Measurements from ENCODE around the gene MX1. TPM values are rescaled to one million over a fixed set of nuclear protein-coding genes. Genes with fewer than 3 reads are reported as not detected.
"Not testable (repeated sequence)": the region's sequence is repeated elsewhere in the genome, so short reads cannot be mapped to it uniquely, and the experiment has no call there.

The MX1 gene
- total RNA-seq, 1 donor from 2014 or later, result 14.9 TPM

GRCh38 chr21:41403966-41404365 lies 22.1 kb upstream of the MX1 start:
- DNase-seq (no peak), ATAC-seq (no peak)
- intact Hi-C loops (cut with micrococcal nuclease), result no loop called here

- intact Hi-C loops (cut with micrococcal nuclease), result no loop called here
These were observed 20.7 kb upstream of the MX1 start for GRCh38 chr21:41405321-41405720.

GRCh38 chr21:41406340-41406739 lies 19.7 kb upstream of the MX1 start:
- ATAC-seq (no peak), DNase-seq (no peak)
- intact Hi-C loops (cut with micrococcal nuclease), result no loop called here

More at GRCh38 chr21:41405321-41405720, 20.7 kb upstream of the MX1 start:
- ATAC-seq, result no peak
- DNase-seq, result no peak

GRCh38 chr21:41407541-41408460 lies 18.2 kb upstream of the MX1 start:
- intact Hi-C loops (cut with micrococcal nuclease), result no loop called here
- no peak for DNase-seq
- no peak for ATAC-seq

GRCh38 chr21:41410361-41410760 lies 15.7 kb upstream of the MX1 start:
- intact Hi-C loops (cut with micrococcal nuclease), result no loop called here
- DNase-seq (no peak), ATAC-seq (no peak)

- DNase-seq (no peak), ATAC-seq (peak; percentile 13)
- intact Hi-C loops (cut with micrococcal nuclease), result no loop called here
These were observed 15.1 kb upstream of the MX1 start for GRCh38 chr21:41410767-41411448.

GRCh38 chr21:41411449-41412089 lies 14.5 kb upstream of the MX1 start:
- no peak for ATAC-seq
- intact Hi-C loops (cut with micrococcal nuclease), result no loop called here
- DNase-seq, result peak; percentile 47

- DNase-seq; intact Hi-C loops (cut with micrococcal nuclease); ATAC-seq: not testable (repeated sequence)
These were observed 8.5 kb upstream of the MX1 start for GRCh38 chr21:41417505-41417904.

- ATAC-seq (no peak), DNase-seq (no peak)
- intact Hi-C loops (cut with micrococcal nuclease), result no loop called here
These were observed 7.6 kb upstream of the MX1 start for GRCh38 chr21:41418393-41418792.

- intact Hi-C loops (cut with micrococcal nuclease), result no loop called here
- no peak for ATAC-seq
- DNase-seq, result no peak
These were observed 6.9 kb upstream of the MX1 start for GRCh38 chr21:41418956-41419680.

- intact Hi-C loops (cut with micrococcal nuclease), result no loop called here
- peak; percentile 97 for ATAC-seq
- DNase-seq, result peak; percentile 85
These were observed 5.8 kb upstream of the MX1 start for GRCh38 chr21:41419921-41420862.

- intact Hi-C loops (cut with micrococcal nuclease); DNase-seq; ATAC-seq: not testable (repeated sequence)
These were observed 5.0 kb upstream of the MX1 start for GRCh38 chr21:41420998-41421397.

- no peak for ATAC-seq
- intact Hi-C loops (cut with micrococcal nuclease), result no loop called here
- DNase-seq, result no peak
These were observed 3.3 kb upstream of the MX1 start for GRCh38 chr21:41422546-41423304.

GRCh38 chr21:41423305-41423636 lies 2.8 kb upstream of the MX1 start:
- DNase-seq; intact Hi-C loops (cut with micrococcal nuclease); ATAC-seq: not testable (repeated sequence)

GRCh38 chr21:41425588-41425953 lies 468 bp upstream of the MX1 start:
- ATAC-seq, result no peak
- no peak for DNase-seq
- intact Hi-C loops (cut with micrococcal nuclease), result no loop called here

- ATAC-seq, result peak; percentile 46
- intact Hi-C loops (cut with micrococcal nuclease), result no loop called here
- DNase-seq, result peak; percentile 40
These were observed 801 bp downstream of the MX1 start for GRCh38 chr21:41426676-41427404.

GRCh38 chr21:41427556-41427955 lies 1.5 kb downstream of the MX1 start:
- ATAC-seq (no peak), DNase-seq (no peak)
- intact Hi-C loops (cut with micrococcal nuclease), result no loop called here

Data from left ventricle myocardium superior (tissue), 1 donor.